ENCODE results near the gene CEACAM19.
"Not testable (repeated sequence)": the region's sequence is repeated elsewhere in the genome, so short reads cannot be mapped to it uniquely, and the experiment has no call there.

The CEACAM19 gene

DNA sequence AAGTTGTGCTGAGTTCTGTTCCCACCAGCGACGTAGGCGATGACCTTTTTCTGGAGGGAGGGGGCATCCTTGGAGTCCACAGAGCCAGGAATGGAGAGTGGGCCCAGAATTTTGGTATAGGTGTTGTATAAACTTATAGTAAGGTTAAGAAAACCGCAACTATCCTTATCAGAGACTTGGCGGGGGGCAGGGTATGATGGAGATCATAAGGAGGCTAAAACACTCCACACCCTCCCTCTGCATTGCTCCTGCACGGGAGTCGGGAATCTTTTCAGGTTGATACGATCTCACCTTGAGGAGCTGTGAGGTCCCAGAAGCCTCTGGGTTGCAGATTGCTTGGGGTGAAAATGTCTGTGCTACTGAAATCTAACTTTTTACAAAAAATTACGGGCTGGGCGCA is 6.3 kb upstream of the CEACAM19 start:
- Mint-ChIP-seq H3K4me1 (peaks cover 5% of the 10 kb centered on the region), H3K27me3 (ENCODE audit: low read depth, poor library complexity) (peaks cover 6% of the 10 kb centered on the region), H3K36me3 (ENCODE audit: low read depth) (peaks cover 16% of the 10 kb centered on the region), H3K4me3 (no peak overlapping the region), H3K9me3 (no peaks in the 10 kb centered on the region), H3K27ac (no peak overlapping the region)
- no peak for DNase-seq
- no peak for TF ChIP-seq CTCF (IDR thresholded peaks at IDR 0.05)

- TF ChIP-seq CTCF (IDR thresholded peaks at IDR 0.05): no peak
- H3K27ac Mint-ChIP-seq: no peak overlapping the region
- no peaks in the 10 kb centered on the region for H3K9me3 Mint-ChIP-seq
- H3K4me1 Mint-ChIP-seq: peaks cover 5% of the 10 kb centered on the region
- no peak overlapping the region for H3K4me3 Mint-ChIP-seq
- DNase-seq: no peak
- H3K36me3 Mint-ChIP-seq (ENCODE audit: low read depth): peaks cover 12% of the 10 kb centered on the region
- peaks cover 6% of the 10 kb centered on the region for H3K27me3 Mint-ChIP-seq (ENCODE audit: low read depth, poor library complexity)
Measured at GRCh38 chr19:44666852-44667556, 4.3 kb upstream of the CEACAM19 start.

- Mint-ChIP-seq H3K9me3 (no peaks in the 10 kb centered on the region), H3K27ac (no peak overlapping the region), H3K36me3 (ENCODE audit: low read depth) (no peaks in the 10 kb centered on the region), H3K4me1 (no peaks in the 10 kb centered on the region), H3K4me3 (no peak overlapping the region), H3K27me3 (ENCODE audit: low read depth, poor library complexity) (peaks cover 3% of the 10 kb centered on the region)
- no peak for TF ChIP-seq CTCF (IDR thresholded peaks at IDR 0.05)
- DNase-seq: no peak
Measured at GRCh38 chr19:44668985-44669764, 2.1 kb upstream of the CEACAM19 start.

- H3K27me3 Mint-ChIP-seq (ENCODE audit: low read depth, poor library complexity); H3K36me3 Mint-ChIP-seq (ENCODE audit: low read depth); H3K4me1 Mint-ChIP-seq; H3K27ac Mint-ChIP-seq; DNase-seq; H3K9me3 Mint-ChIP-seq; H3K4me3 Mint-ChIP-seq: not testable (repeated sequence)
Measured at GRCh38 chr19:44670027-44670426, 1.3 kb upstream of the CEACAM19 start.

- DNase-seq: no peak
- no peaks in the 10 kb centered on the region for H3K36me3 Mint-ChIP-seq (ENCODE audit: low read depth)
- H3K4me3 Mint-ChIP-seq: no peak overlapping the region
- no peaks in the 10 kb centered on the region for H3K9me3 Mint-ChIP-seq
- no peak overlapping the region for H3K27ac Mint-ChIP-seq
- TF ChIP-seq CTCF (IDR thresholded peaks at IDR 0.05): no peak
- H3K27me3 Mint-ChIP-seq (ENCODE audit: low read depth, poor library complexity): peaks cover 3% of the 10 kb centered on the region
- peaks cover 14% of the 10 kb centered on the region for H3K4me1 Mint-ChIP-seq
Measured at GRCh38 chr19:44672226-44672625, 944 bp downstream of the CEACAM19 start.

GRCh38 chr19:44673510-44673909 is 2.2 kb downstream of the CEACAM19 start:
- DNase-seq: no peak
- no peak for TF ChIP-seq CTCF (IDR thresholded peaks at IDR 0.05)
- Mint-ChIP-seq H3K27me3 (ENCODE audit: low read depth, poor library complexity) (peaks cover 5% of the 10 kb centered on the region), H3K4me1 (peaks cover 16% of the 10 kb centered on the region), H3K36me3 (ENCODE audit: low read depth) (no peaks in the 10 kb centered on the region), H3K4me3 (no peak overlapping the region), H3K9me3 (no peaks in the 10 kb centered on the region), H3K27ac (no peak overlapping the region)
